HEK293 (cell line): ENCODE measurements around the gene FAM24B.

Experiments
- CTCF ChIA-PET: fragments of 350-600 bp; formaldehyde crosslinking; extraction: SDS; loops from one replicate; lab custom pipeline; 2021; ENCODE audit warnings: antibody characterized with exemption; lab: Yijun Ruan, JAX
- POLR2A ChIA-PET: fragments of 300-600 bp; formaldehyde crosslinking; extraction: SDS; loops from one replicate; lab custom pipeline; 2020; ENCODE audit warnings: antibody characterized with exemption, inconsistent platforms; lab: Yijun Ruan, JAX
- H3K27ac ChIP-seq: fragments of 200-500 bp; sonication (Bioruptor generic); 2 replicates; pipeline ENCODE4 v1.5.1; 2014; ENCODE audit warnings: low read depth, low read length, control low read depth, inconsistent platforms; ENCODE audit errors: extremely low read depth
- H3K36me3 ChIP-seq, 2 experiments: fragments of 200-500 bp in 1 of 2; sonication (Bioruptor generic) in 1 of 2; 1 replicate in 1 of 2; 2 replicates in 1 of 2; pipeline ENCODE4 v1.5.1; 2014 to 2017; ENCODE audit warnings: inconsistent platforms in 2 of 2, low read length in 2 of 2; ENCODE audit not compliant: control insufficient read depth in 2 of 2, insufficient read depth in 1 of 2
- H3K4me1 ChIP-seq: fragments of 200-500 bp; sonication (Bioruptor generic); 2 replicates; pipeline ENCODE4 v1.5.1; 2014; ENCODE audit warnings: mild to moderate bottlenecking, low read length, inconsistent platforms; ENCODE audit not compliant: control insufficient read depth, insufficient read depth
- H3K4me3 ChIP-seq: 2 replicates; pipeline ENCODE4 v1.5.1; 2011; ENCODE audit warnings: low read depth, mild to moderate bottlenecking, control low read depth, low read length, moderate library complexity
- H3K9me3 ChIP-seq: fragments of 200-500 bp; sonication (Bioruptor generic); 2 replicates; pipeline ENCODE4 v1.5.1; 2014; ENCODE audit warnings: low read depth, low read length, inconsistent platforms; ENCODE audit not compliant: control insufficient read depth, insufficient read depth
- BCL6B ChIP-seq: fragments of 450-650 bp; formaldehyde crosslinking; IDR thresholded peaks from 2 replicates; pipeline ENCODE4 v1.5.1; 2017; ENCODE audit warnings: missing biosample characterization, missing genetic modification characterization
- HIC1 ChIP-seq: fragments of 450-650 bp; formaldehyde crosslinking; IDR thresholded peaks from 2 replicates; pipeline ENCODE4 v1.5.1; 2016; ENCODE audit warnings: missing biosample characterization, missing genetic modification characterization
- HOXD13 ChIP-seq: sonication (generic); formaldehyde crosslinking; IDR thresholded peaks from 2 replicates; pipeline ENCODE4 v1.8.0; 2022; ENCODE audit warnings: missing genetic modification reagents, borderline replicate concordance
- KLF1 ChIP-seq: fragments of 450-650 bp; formaldehyde crosslinking; IDR thresholded peaks from 2 replicates; pipeline ENCODE4 v1.5.1; 2016; ENCODE audit warnings: missing biosample characterization, missing genetic modification characterization
- KLF17 ChIP-seq: fragments of 450-650 bp; formaldehyde crosslinking; IDR thresholded peaks from 2 replicates; pipeline ENCODE4 v1.5.1; 2016; ENCODE audit warnings: missing biosample characterization, missing genetic modification characterization
- PATZ1 ChIP-seq: fragments of 450-650 bp; formaldehyde crosslinking; IDR thresholded peaks from 2 replicates; pipeline ENCODE4 v1.5.1; 2016; ENCODE audit warnings: missing biosample characterization, missing genetic modification characterization
- PRDM1 ChIP-seq: fragments of 450-650 bp; formaldehyde crosslinking; IDR thresholded peaks from 2 replicates; pipeline ENCODE4; 2016; ENCODE audit warnings: missing biosample characterization, missing genetic modification characterization
- TCF7L2 ChIP-seq: IDR thresholded peaks from 2 replicates; pipeline ENCODE4 v1.6.1; 2011; ENCODE audit warnings: low read depth, mild to moderate bottlenecking, inconsistent platforms, low read length, moderate library complexity, borderline replicate concordance
- WT1 ChIP-seq: fragments of 450-650 bp; formaldehyde crosslinking; IDR thresholded peaks from 2 replicates; pipeline ENCODE4 v1.5.1; 2016; ENCODE audit warnings: missing biosample characterization, missing genetic modification characterization
- ZBTB49 ChIP-seq: fragments of 450-650 bp; formaldehyde crosslinking; IDR thresholded peaks from 2 replicates; pipeline ENCODE4 v1.5.1; 2016; ENCODE audit warnings: missing biosample characterization, missing genetic modification characterization, low read depth
- ZIC2 ChIP-seq: fragments of 450-650 bp; formaldehyde crosslinking; IDR thresholded peaks from 2 replicates; pipeline ENCODE4 v1.5.1; 2016; ENCODE audit warnings: missing biosample characterization, missing genetic modification characterization
- ZNF19 ChIP-seq: fragments of 450-650 bp; formaldehyde crosslinking; IDR thresholded peaks from 2 replicates; pipeline ENCODE4; 2016; ENCODE audit warnings: missing biosample characterization, missing genetic modification characterization, low read depth
- ZNF202 ChIP-seq: fragments of 450-650 bp; formaldehyde crosslinking; IDR thresholded peaks from 2 replicates; pipeline ENCODE4 v1.5.1; 2016; ENCODE audit warnings: missing biosample characterization, missing genetic modification characterization, borderline replicate concordance
- ZNF223 ChIP-seq: fragments of 450-650 bp; formaldehyde crosslinking; IDR thresholded peaks from 2 replicates; pipeline ENCODE4 v1.5.1; 2016; ENCODE audit warnings: missing biosample characterization, missing genetic modification characterization
- ZNF362 ChIP-seq: fragments of 450-650 bp; formaldehyde crosslinking; IDR thresholded peaks from 2 replicates; pipeline ENCODE4 v1.5.1; 2016; ENCODE audit warnings: missing biosample characterization, missing genetic modification characterization
- ZNF398 ChIP-seq: fragments of 450-650 bp; formaldehyde crosslinking; IDR thresholded peaks from 2 replicates; pipeline ENCODE4 v1.5.1; 2017; ENCODE audit warnings: missing biosample characterization, missing genetic modification characterization
- ZNF449 ChIP-seq: fragments of 450-650 bp; formaldehyde crosslinking; IDR thresholded peaks from 2 replicates; pipeline ENCODE4 v1.5.1; 2017; ENCODE audit warnings: missing biosample characterization, mild to moderate bottlenecking, missing genetic modification characterization, moderate library complexity
- ZNF473 ChIP-seq: fragments of 450-650 bp; formaldehyde crosslinking; IDR thresholded peaks from 2 replicates; pipeline ENCODE4 v1.5.1; 2017; ENCODE audit warnings: missing biosample characterization, missing genetic modification characterization
- ZNF558 ChIP-seq: fragments of 450-650 bp; formaldehyde crosslinking; IDR thresholded peaks from 2 replicates; pipeline ENCODE4 v1.5.1; 2016; ENCODE audit warnings: missing biosample characterization, missing genetic modification characterization
- ZNF658 ChIP-seq: fragments of 450-650 bp; formaldehyde crosslinking; IDR thresholded peaks from 2 replicates; pipeline ENCODE4; 2016; ENCODE audit warnings: missing biosample characterization, missing genetic modification characterization
- ZNF677 ChIP-seq: fragments of 450-650 bp; IDR thresholded peaks from 2 replicates; pipeline ENCODE4 v1.5.0; 2018; ENCODE audit warnings: missing biosample characterization, mild to moderate bottlenecking, missing genetic modification characterization, moderate library complexity
- ZNF76 ChIP-seq: fragments of 450-650 bp; formaldehyde crosslinking; IDR thresholded peaks from 2 replicates; pipeline ENCODE4; 2016; ENCODE audit warnings: low read depth, missing biosample characterization, missing genetic modification characterization, borderline replicate concordance
- ZNF768 ChIP-seq: fragments of 450-650 bp; formaldehyde crosslinking; IDR thresholded peaks from 2 replicates; pipeline ENCODE4 v1.5.1; 2018; ENCODE audit warnings: missing biosample characterization, mild to moderate bottlenecking, missing genetic modification characterization
- ZNF830 ChIP-seq: fragments of 450-650 bp; IDR thresholded peaks from 2 replicates; pipeline ENCODE4 v1.5.0; 2018; ENCODE audit warnings: missing biosample characterization, missing genetic modification characterization, low read depth, mild to moderate bottlenecking, moderate library complexity

The FAM24B gene

GRCh38 chr10:122841569-122841968 is 37.8 kb downstream of the FAM24B start (continued):
- TF ChIP-seq ZNF76 (tag by site-specific recombination) (no peak), ZNF677 (tag by site-specific recombination) (no peak), HIC1 (tag by site-specific recombination) (no peak), BCL6B (tag by site-specific recombination) (no peak), ZNF558 (tag by site-specific recombination) (no peak)

GRCh38 chr10:122839505-122839904 is 39.9 kb downstream of the FAM24B start:
- no peak overlapping the region for H3K27ac ChIP-seq
- no peaks in the 10 kb centered on the region for H3K4me1 ChIP-seq
- peaks cover 4 to 43% of the 10 kb centered on the region in 2 experiments; a peak in 2 of 3 replicates for H3K36me3 ChIP-seq
- CTCF ChIA-PET, result no interaction called here
- POLR2A ChIA-PET, result no interaction called here
- no peaks in the 10 kb centered on the region for H3K9me3 ChIP-seq
- no peak overlapping the region for H3K4me3 ChIP-seq
- TF ChIP-seq ZNF768 (tag by site-specific recombination), result no peak
- no peak for TF ChIP-seq ZNF473 (tag by site-specific recombination)
- TF ChIP-seq KLF17 (tag by site-specific recombination), result no peak
- TF ChIP-seq ZNF223 (tag by site-specific recombination), result no peak
- TF ChIP-seq PRDM1 (tag by site-specific recombination), result no peak
- no peak for TF ChIP-seq TCF7L2
- no peak for TF ChIP-seq ZNF202 (tag by site-specific recombination)
- no peak for TF ChIP-seq ZNF449 (tag by site-specific recombination)
- no peak for TF ChIP-seq ZBTB49 (tag by site-specific recombination)
- no peak for TF ChIP-seq ZNF658 (tag by site-specific recombination)
- no peak for TF ChIP-seq KLF1 (tag by site-specific recombination)
- TF ChIP-seq ZNF830, result no peak
- TF ChIP-seq ZNF19 (tag by site-specific recombination), result no peak
- TF ChIP-seq ZIC2 (tag by site-specific recombination), result no peak
- TF ChIP-seq ZNF362 (tag by site-specific recombination), result no peak
- no peak for TF ChIP-seq WT1 (tag by site-specific recombination)
- no peak for TF ChIP-seq PATZ1 (tag by site-specific recombination)
- no peak for TF ChIP-seq ZNF398
- TF ChIP-seq HOXD13 (CRISPR knock-in tag), result no peak
